WTC11 (cell line): ENCODE data around the gene LANCL2. TPM values are rescaled to one million over a fixed set of nuclear protein-coding genes. Genes with fewer than 3 reads are reported as not detected.
"Not testable (repeated sequence)": the region's sequence is repeated elsewhere in the genome, so short reads cannot be mapped to it uniquely, and the experiment has no call there.

ENCODE experiments used
- ATAC-seq: fragments of 200-7000 bp; cut with Tn5 transposase; 2 replicates; pipeline ENCODE4 v1.10.0; 2021; ENCODE audit warnings: mild to moderate bottlenecking, moderate library complexity
- CTCF ChIA-PET: fragments of 300-600 bp; sonication (Branson Sonifier 250); formaldehyde crosslinking; loops from one replicate; lab custom pipeline; 2021; ENCODE audit warnings: antibody characterized with exemption; lab: Charles Lee
- POLR2A ChIA-PET: fragments of 350-600 bp; sonication (Branson Sonifier 250); formaldehyde crosslinking; loops from one replicate; lab custom pipeline; 2021; ENCODE audit warnings: antibody characterized with exemption; lab: Charles Lee
- DNase-seq: peaks from one replicate; pipeline ENCODE4 v3.0.0; 2021; ENCODE audit warnings: low spot score
- H3K27ac Mint-ChIP-seq: 2 replicates; pipeline ENCODE4 v1.8.0; 2021; ENCODE audit warnings: mixed read lengths
- H3K27me3 Mint-ChIP-seq: 2 replicates; pipeline ENCODE4 v1.8.0; 2021; ENCODE audit warnings: low read depth, mild to moderate bottlenecking, moderate library complexity, mixed read lengths
- H3K36me3 Mint-ChIP-seq: 2 replicates; pipeline ENCODE4 v1.8.0; 2021; ENCODE audit warnings: mixed read lengths
- H3K4me1 Mint-ChIP-seq: 2 replicates; pipeline ENCODE4 v1.8.0; 2022; ENCODE audit warnings: mixed read lengths
- H3K4me3 Mint-ChIP-seq: 2 replicates; pipeline ENCODE4 v1.8.0; 2021; ENCODE audit warnings: mild to moderate bottlenecking, moderate library complexity, mixed read lengths
- H3K9me3 Mint-ChIP-seq: 2 replicates; pipeline ENCODE4 v1.8.0; 2021; ENCODE audit warnings: mixed read lengths
- CREB1 ChIP-seq: sonication (generic); formaldehyde crosslinking; IDR thresholded peaks from 2 replicates; pipeline ENCODE4 v1.8.0; 2023; ENCODE audit warnings: mild to moderate bottlenecking, missing genetic modification reagents
- ELF4 ChIP-seq: sonication (generic); formaldehyde crosslinking; IDR thresholded peaks from 2 replicates; pipeline ENCODE4 v1.8.1; 2022; ENCODE audit warnings: low read depth, mild to moderate bottlenecking, moderate library complexity, missing genetic modification reagents
- ETV6 ChIP-seq: sonication (generic); formaldehyde crosslinking; IDR thresholded peaks from 2 replicates; pipeline ENCODE4 v1.8.1; 2022; ENCODE audit warnings: mild to moderate bottlenecking, missing genetic modification reagents
- GTF2I ChIP-seq: fragments of 250-450 bp; sonication (Bioruptor Pico); conservative IDR thresholded peaks from 2 replicates; pipeline ENCODE4 v1.4.0; 2021; ENCODE audit warnings: mild to moderate bottlenecking
- HMGA2 ChIP-seq: fragments of 250-450 bp; sonication (Bioruptor Pico); IDR thresholded peaks from 2 replicates; pipeline ENCODE4 v1.4.0; 2021; ENCODE audit warnings: mild to moderate bottlenecking, moderate library complexity
- IRF2 ChIP-seq: sonication (generic); formaldehyde crosslinking; IDR thresholded peaks from 2 replicates; pipeline ENCODE4 v1.8.0; 2022; ENCODE audit warnings: low read depth, missing genetic modification reagents, borderline replicate concordance
- KAT7 ChIP-seq: sonication (generic); formaldehyde crosslinking; IDR thresholded peaks from 2 replicates; pipeline ENCODE4 v1.8.1; 2023; ENCODE audit warnings: missing genetic modification reagents, mild to moderate bottlenecking, borderline replicate concordance
- NFE2L1 ChIP-seq: sonication (generic); formaldehyde crosslinking; IDR thresholded peaks from 2 replicates; pipeline ENCODE4 v1.8.1; 2023; ENCODE audit warnings: missing genetic modification reagents
- NR1H2 ChIP-seq: sonication (generic); formaldehyde crosslinking; IDR thresholded peaks from 2 replicates; pipeline ENCODE4 v1.9.0; 2021; ENCODE audit warnings: mild to moderate bottlenecking, moderate library complexity, missing genetic modification reagents
- OVOL2 ChIP-seq: fragments of 250-450 bp; sonication (Bioruptor Pico); IDR thresholded peaks from 2 replicates; pipeline ENCODE4 v1.9.0; 2021; ENCODE audit warnings: mild to moderate bottlenecking, borderline replicate concordance
- SP1 ChIP-seq: sonication (generic); formaldehyde crosslinking; conservative IDR thresholded peaks from 2 replicates; pipeline ENCODE4 v1.8.1; 2022; ENCODE audit warnings: missing genetic modification reagents
- TCF7 ChIP-seq: sonication (generic); formaldehyde crosslinking; IDR thresholded peaks from 2 replicates; pipeline ENCODE4 v1.8.0; 2022; ENCODE audit warnings: mild to moderate bottlenecking, low read depth, missing genetic modification reagents, moderate library complexity
- TEAD4 ChIP-seq: sonication (generic); formaldehyde crosslinking; IDR thresholded peaks from 2 replicates; pipeline ENCODE4 v1.8.0; 2022; ENCODE audit warnings: mild to moderate bottlenecking, missing genetic modification reagents
- ZNF396 ChIP-seq: fragments of 250-450 bp; sonication (Bioruptor Pico); IDR thresholded peaks from 2 replicates; pipeline ENCODE4 v1.8.0; 2021; ENCODE audit warnings: mild to moderate bottlenecking, moderate library complexity, borderline replicate concordance
- ZNF423 ChIP-seq: fragments of 250-450 bp; sonication (Bioruptor Pico); IDR thresholded peaks from 2 replicates; pipeline ENCODE4 v2.1.2; 2022; ENCODE audit warnings: mild to moderate bottlenecking, moderate library complexity
- total RNA-seq: library from RNA; stranded (reverse); gene quantifications from 3 replicates; pipeline ENCODE4 v1.2.3, GENCODE V29; 2021
- TF ChIP-seq, protein P1 (sequence below): sonication (generic); formaldehyde crosslinking; IDR thresholded peaks from 2 replicates; pipeline ENCODE4 v1.8.1; 2023; ENCODE audit warnings: mild to moderate bottlenecking, missing genetic modification reagents, moderate library complexity
- TF ChIP-seq, protein P2 (sequence below): sonication (generic); formaldehyde crosslinking; IDR thresholded peaks from 2 replicates; pipeline ENCODE4 v1.8.0; 2023; ENCODE audit warnings: missing genetic modification reagents, mild to moderate bottlenecking, borderline replicate concordance
- TF ChIP-seq, protein P3 (sequence below): sonication (generic); formaldehyde crosslinking; IDR thresholded peaks from 2 replicates; pipeline ENCODE4 v1.8.1; 2023; ENCODE audit warnings: mild to moderate bottlenecking, missing genetic modification reagents, moderate library complexity
- TF ChIP-seq, protein P4 (sequence below): sonication (generic); formaldehyde crosslinking; IDR thresholded peaks from 2 replicates; pipeline ENCODE4 v1.8.0; 2023; ENCODE audit warnings: missing genetic modification reagents
- TF ChIP-seq, protein P5 (sequence below): sonication (generic); formaldehyde crosslinking; IDR thresholded peaks from 2 replicates; pipeline ENCODE4 v1.8.0; 2022; ENCODE audit warnings: mild to moderate bottlenecking, missing genetic modification reagents

Gene LANCL2
- total RNA-seq, 1 experiment from 2014 or later, result 13.2 TPM

DNA sequence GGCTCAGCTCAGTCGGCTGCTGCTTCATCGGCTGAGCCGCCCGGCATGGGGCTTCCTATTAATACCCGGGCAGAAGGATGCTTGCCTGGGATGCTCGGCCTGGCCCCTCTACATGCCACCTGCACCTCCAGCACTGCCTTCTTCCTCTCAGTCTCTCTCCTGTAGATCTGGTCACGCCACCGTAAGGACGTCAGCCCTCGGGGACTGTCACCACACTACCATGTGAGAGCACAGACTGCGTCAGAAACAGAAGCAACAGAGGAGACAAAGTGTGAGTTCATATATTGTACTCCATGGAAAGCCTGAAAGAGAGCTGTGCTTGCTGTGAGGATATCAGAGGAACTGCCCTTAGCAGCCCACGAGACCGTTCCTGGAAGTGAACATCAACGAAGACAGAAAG lies 107.3 kb downstream of the LANCL2 start:
- H3K4me1 Mint-ChIP-seq, CTCF ChIA-PET, DNase-seq, ATAC-seq, H3K27me3 Mint-ChIP-seq, H3K4me3 Mint-ChIP-seq, H3K27ac Mint-ChIP-seq, POLR2A ChIA-PET: not testable (repeated sequence)
- peaks cover 10% of the 10 kb centered on the region for H3K9me3 Mint-ChIP-seq
- H3K36me3 Mint-ChIP-seq, result peaks cover 18% of the 10 kb centered on the region

DNA sequence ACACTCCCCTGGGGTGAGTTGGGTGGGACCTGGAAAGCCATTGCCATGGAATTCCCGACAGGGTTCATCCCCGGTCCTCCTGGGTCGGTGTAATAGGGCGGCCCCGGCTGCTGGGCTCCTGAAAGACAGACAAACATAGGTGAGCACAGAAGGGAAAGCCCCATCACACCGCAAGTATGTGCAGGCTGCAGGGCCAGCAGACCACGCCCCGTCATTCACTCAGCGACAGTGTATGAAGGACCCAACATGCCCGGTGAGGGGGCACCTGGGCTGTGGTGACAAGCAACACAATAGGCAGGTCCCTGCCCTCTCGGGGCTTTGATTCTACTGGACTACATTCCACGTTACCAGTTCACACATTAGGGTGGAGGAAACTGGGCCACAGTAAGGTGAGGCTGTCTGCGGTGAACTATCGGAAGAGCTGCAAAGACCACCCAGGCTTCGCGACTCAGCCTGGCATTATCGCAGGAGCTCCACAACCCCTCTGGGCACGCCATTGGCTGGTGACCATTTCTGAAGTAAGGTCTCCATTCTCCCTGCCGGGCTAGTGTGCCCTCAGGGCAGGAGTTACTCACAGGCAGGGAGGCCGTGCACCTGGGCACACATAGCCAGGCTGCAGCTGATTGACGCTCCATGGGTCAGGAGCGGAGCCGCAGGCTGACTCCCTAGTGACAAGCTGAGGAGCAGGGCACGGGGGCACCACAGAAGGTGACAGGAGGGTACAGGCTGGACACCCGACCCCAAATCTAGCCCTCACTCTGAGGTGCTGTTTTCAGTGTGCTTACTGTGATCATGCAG lies 108.0 kb downstream of the LANCL2 start:
- DNase-seq, result no peak
- Mint-ChIP-seq H3K4me1 (peaks cover 6% of the 10 kb centered on the region), H3K36me3 (peaks cover 14% of the 10 kb centered on the region), H3K27ac (no peak overlapping the region), H3K27me3 (no peaks in the 10 kb centered on the region), H3K4me3 (no peak overlapping the region), H3K9me3 (peaks cover 6% of the 10 kb centered on the region)
- POLR2A ChIA-PET, result no interaction called here
- TF ChIP-seq ZNF396 (no peak), HMGA2 (CRISPR knock-in tag) (no peak), NR1H2 (CRISPR knock-in tag) (no peak), ELF4 (CRISPR knock-in tag) (no peak), ETV6 (CRISPR knock-in tag) (no peak), IRF2 (CRISPR knock-in tag) (no peak)
- TF ChIP-seq, protein P1, sequence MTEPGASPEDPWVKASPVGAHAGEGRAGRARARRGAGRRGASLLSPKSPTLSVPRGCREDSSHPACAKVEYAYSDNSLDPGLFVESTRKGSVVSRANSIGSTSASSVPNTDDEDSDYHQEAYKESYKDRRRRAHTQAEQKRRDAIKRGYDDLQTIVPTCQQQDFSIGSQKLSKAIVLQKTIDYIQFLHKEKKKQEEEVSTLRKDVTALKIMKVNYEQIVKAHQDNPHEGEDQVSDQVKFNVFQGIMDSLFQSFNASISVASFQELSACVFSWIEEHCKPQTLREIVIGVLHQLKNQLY (CRISPR knock-in tag), result no peak
- TF ChIP-seq, protein P2, sequence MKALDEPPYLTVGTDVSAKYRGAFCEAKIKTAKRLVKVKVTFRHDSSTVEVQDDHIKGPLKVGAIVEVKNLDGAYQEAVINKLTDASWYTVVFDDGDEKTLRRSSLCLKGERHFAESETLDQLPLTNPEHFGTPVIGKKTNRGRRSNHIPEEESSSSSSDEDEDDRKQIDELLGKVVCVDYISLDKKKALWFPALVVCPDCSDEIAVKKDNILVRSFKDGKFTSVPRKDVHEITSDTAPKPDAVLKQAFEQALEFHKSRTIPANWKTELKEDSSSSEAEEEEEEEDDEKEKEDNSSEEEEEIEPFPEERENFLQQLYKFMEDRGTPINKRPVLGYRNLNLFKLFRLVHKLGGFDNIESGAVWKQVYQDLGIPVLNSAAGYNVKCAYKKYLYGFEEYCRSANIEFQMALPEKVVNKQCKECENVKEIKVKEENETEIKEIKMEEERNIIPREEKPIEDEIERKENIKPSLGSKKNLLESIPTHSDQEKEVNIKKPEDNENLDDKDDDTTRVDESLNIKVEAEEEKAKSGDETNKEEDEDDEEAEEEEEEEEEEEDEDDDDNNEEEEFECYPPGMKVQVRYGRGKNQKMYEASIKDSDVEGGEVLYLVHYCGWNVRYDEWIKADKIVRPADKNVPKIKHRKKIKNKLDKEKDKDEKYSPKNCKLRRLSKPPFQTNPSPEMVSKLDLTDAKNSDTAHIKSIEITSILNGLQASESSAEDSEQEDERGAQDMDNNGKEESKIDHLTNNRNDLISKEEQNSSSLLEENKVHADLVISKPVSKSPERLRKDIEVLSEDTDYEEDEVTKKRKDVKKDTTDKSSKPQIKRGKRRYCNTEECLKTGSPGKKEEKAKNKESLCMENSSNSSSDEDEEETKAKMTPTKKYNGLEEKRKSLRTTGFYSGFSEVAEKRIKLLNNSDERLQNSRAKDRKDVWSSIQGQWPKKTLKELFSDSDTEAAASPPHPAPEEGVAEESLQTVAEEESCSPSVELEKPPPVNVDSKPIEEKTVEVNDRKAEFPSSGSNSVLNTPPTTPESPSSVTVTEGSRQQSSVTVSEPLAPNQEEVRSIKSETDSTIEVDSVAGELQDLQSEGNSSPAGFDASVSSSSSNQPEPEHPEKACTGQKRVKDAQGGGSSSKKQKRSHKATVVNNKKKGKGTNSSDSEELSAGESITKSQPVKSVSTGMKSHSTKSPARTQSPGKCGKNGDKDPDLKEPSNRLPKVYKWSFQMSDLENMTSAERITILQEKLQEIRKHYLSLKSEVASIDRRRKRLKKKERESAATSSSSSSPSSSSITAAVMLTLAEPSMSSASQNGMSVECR (CRISPR knock-in tag), result no peak
- CTCF ChIA-PET, result interaction anchor here (1.3 kb wide), 1 partner anchor 57 kb away, joined by 4 read pairs; no protein-coding TSS in a partner anchor
- ATAC-seq, result no peak

DNA sequence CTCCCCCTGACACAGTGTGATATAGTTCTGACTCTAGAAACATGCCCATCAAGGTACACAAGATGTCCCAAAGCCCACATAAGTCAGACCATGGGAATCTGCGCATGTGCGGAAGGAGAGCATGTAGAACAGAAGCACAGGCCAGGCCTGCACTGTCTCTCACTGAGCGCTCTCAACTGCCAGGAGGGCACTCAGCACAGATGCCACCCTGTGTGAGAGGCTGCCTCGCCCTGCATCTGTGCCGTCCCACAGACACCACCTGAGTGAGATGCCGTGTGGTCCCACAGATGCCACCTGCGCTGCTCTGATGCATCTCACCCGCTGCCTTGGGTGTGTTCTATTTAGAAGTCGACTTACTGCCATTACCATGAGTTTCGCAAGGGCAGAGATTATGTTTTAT lies 108.8 kb downstream of the LANCL2 start:
- H3K27ac Mint-ChIP-seq, result no peak overlapping the region
- POLR2A ChIA-PET, result no interaction called here
- H3K36me3 Mint-ChIP-seq, result peaks cover 6% of the 10 kb centered on the region; the same call in 1 of the 2 replicates
- peaks cover 11% of the 10 kb centered on the region for H3K4me1 Mint-ChIP-seq
- DNase-seq, result no peak
- no peak overlapping the region for H3K4me3 Mint-ChIP-seq
- H3K27me3 Mint-ChIP-seq, result no peaks in the 10 kb centered on the region
- CTCF ChIA-PET, result interaction anchor here (1.3 kb wide), 1 partner anchor 58 kb away, joined by 4 read pairs; no protein-coding TSS in a partner anchor
- no peaks in the 10 kb centered on the region for H3K9me3 Mint-ChIP-seq
- no peak for ATAC-seq
- TF ChIP-seq GTF2I (CRISPR knock-in tag) (no peak), OVOL2 (CRISPR knock-in tag) (no peak), TEAD4 (CRISPR knock-in tag) (no peak), SP1 (CRISPR knock-in tag) (no peak), TCF7 (no peak), CREB1 (CRISPR knock-in tag) (no peak), NFE2L1 (no peak), ZNF423 (no peak), KAT7 (CRISPR knock-in tag) (no peak), ZNF396 (no peak)
- TF ChIP-seq, protein P3, sequence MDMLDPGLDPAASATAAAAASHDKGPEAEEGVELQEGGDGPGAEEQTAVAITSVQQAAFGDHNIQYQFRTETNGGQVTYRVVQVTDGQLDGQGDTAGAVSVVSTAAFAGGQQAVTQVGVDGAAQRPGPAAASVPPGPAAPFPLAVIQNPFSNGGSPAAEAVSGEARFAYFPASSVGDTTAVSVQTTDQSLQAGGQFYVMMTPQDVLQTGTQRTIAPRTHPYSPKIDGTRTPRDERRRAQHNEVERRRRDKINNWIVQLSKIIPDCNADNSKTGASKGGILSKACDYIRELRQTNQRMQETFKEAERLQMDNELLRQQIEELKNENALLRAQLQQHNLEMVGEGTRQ (CRISPR knock-in tag), result no peak
- TF ChIP-seq, protein P4, sequence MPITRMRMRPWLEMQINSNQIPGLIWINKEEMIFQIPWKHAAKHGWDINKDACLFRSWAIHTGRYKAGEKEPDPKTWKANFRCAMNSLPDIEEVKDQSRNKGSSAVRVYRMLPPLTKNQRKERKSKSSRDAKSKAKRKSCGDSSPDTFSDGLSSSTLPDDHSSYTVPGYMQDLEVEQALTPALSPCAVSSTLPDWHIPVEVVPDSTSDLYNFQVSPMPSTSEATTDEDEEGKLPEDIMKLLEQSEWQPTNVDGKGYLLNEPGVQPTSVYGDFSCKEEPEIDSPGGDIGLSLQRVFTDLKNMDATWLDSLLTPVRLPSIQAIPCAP, result no peak
- TF ChIP-seq, protein P5, sequence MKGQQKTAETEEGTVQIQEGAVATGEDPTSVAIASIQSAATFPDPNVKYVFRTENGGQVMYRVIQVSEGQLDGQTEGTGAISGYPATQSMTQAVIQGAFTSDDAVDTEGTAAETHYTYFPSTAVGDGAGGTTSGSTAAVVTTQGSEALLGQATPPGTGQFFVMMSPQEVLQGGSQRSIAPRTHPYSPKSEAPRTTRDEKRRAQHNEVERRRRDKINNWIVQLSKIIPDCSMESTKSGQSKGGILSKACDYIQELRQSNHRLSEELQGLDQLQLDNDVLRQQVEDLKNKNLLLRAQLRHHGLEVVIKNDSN (CRISPR knock-in tag), result no peak
- TF ChIP-seq, protein P2 (CRISPR knock-in tag), result no peak
